C4-2B (cell line): Measurements from ENCODE around the gene CHRM4.

Experiments used
- CTCF ChIP-seq: fragments of 450-650 bp; conservative IDR thresholded peaks from 2 replicates; pipeline ENCODE4 v1.5.1; 2017; ENCODE audit warnings: mild to moderate bottlenecking
- ZFX ChIP-seq: fragments of 450-650 bp; IDR thresholded peaks from 2 replicates; pipeline ENCODE4 v1.6.1; 2017

DNA sequence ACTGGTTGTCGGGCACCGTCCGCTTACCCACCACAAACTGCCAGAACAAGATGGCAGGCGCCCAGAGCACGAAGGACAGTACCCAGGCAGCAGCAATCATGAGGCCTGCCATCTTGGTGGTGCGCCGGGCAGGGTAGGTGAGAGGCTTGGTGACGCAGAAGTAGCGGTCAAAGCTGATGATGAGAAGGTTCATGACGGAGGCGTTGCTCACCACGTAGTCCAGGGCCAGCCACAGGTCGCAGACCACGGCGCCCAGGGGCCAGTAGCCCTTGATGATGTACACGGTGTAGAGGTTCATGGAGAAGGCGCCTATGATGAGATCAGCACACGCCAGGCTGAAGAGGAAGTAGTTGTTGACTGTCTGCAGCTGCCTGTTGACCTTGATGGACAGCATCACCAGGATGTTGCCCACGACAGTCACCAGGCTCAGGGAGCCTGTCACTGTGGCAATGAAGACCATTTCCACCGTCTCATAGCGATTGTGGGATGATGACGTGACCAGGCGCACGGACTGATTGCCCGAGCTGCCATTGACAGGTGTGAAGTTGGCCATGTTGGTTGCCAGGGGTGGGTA lies 5.5 kb downstream of the CHRM4 start:
- TF ChIP-seq CTCF = no peak
- no peak for TF ChIP-seq ZFX
